Stimulated activated CD4-positive, alpha-beta T cell treated with anti-CD3 and anti-CD28 coated beads, Interleukin-12 subunit alpha, Interleukin-12 subunit beta, amount 100 ng/mL, for 4 hours (primary cell): Measurements from ENCODE around the gene KRTAP10-11.
"Not testable (repeated sequence)": the region's sequence is repeated elsewhere in the genome, so short reads cannot be mapped to it uniquely, and the experiment has no call there.

Experiments used
- DNase-seq: peaks from one replicate; pipeline ENCODE4 v3.0.0-alpha.2; 2020

Gene KRTAP10-11

DNA sequence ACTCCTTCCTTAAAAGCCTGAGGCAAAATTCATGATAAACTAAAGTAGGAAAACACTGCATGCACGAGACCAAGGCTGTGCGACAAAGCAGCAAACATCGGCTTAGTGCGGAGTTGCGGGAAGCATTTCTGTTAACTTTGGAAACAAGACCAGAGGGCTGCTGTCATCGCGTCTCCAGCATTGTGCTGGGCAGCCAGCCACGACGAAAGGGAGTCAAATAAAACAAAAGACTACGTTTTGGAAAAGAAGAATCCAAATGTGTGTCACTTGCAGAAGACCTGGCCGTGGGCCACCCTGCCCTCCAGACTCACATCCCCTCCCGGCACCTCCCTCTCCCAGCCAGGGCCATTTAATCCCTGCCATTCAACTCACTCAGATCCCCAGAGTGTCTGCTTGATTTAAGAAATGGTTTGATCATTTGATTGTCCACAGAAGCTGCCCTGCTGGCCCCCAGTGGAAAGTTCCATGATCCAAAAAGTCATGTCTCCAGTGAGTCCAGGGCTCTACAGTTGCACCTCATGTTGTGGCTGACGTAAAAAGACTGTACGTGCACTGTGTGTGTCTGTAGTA is 2.4 kb upstream of the KRTAP10-11 start:
- DNase-seq = no peak

GRCh38 chr21:44644878-44645277 is 1.3 kb upstream of the KRTAP10-11 start:
- no peak for DNase-seq

DNA sequence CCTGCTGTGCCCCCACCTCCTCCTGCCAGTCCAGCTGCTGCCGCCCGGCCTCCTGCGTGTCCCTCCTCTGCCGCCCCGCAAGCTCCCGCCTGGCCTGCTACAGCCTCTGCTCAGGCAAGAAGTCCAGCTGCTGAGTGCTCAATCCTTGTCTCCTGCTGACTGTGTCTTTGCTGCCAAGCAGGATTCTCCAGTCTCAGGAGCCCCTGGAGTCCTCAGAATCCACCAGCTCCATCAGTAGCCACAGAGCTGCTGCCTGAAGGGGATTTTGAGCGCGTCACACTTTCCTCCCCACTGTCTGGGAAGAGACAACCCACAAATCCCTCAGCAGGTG is 973 bp downstream of the KRTAP10-11 start:
- no peak for DNase-seq

DNA sequence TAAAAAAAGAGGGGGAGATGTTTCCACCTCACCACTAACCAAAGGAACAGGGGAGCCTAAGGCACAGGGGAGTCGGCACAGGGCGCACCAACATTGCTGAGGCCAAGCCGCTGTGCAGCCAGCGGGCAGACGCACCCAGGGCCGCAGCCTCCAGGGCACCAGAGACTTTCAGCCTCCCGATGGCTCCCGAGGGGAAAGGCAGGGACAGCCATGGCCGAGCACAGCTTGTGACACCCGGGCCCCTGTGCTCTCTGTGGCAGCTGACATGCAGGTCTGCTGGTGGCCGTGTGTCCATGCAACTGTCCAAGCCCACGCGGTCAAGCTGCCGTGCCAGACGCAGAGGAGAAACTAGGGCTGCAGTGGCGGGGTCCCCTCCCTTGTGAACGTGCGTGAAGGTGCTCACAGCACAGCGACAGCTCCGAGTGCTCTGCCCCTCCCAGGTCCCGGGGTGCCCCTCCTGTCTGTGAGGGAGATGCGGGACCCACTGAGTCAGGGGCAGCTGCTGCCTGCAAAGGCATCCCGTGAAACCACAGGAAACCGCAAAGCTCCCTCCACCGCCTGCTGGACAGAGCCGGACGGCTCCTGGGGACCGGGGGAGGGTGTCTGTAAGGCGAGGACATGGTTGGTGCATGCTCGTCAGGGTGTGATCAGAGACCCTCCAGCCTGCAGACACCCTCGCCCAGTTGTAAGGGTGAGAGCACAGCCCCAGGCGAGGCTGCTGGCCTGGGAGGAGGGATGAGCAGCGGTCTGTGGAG is 2.5 kb downstream of the KRTAP10-11 start:
- no peak for DNase-seq

GRCh38 chr21:44649521-44650100 is 3.4 kb downstream of the KRTAP10-11 start:
- no peak for DNase-seq

GRCh38 chr21:44650265-44650972 is 4.2 kb downstream of the KRTAP10-11 start:
- no peak for DNase-seq

DNA sequence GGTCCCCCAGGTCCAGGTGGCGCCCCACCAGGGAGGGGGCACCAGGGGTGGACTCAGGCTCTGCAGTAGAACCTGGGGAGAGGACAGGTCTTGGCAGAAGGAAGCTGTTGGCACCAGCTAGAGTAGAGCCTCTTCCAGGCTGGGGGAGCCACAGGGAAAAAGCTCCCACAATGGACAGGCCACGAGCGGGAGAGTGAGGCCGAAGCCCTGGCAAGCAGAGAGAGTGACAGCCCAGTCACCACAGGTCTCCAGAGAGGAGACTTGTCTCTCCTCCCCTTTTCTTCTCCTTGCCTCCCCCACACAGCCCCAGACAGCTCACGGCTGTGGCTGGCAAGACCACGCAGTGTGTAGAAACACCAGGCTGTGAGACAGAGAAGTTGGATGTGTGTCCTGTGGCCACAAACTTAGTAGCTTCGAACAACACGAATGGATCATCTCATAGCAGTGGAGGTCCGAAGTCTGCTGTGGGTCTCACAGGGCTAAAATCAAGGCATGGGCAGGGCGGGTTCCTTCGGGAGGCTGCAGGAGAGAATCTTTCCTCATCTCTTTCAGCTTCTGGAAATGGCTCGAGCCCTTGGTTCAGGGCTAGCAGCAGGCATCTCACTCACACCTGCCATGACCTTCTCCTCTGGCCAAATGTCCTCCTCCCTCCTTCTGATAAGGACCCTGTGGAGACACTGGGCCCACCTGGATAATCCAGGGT is 4.9 kb downstream of the KRTAP10-11 start:
- no peak for DNase-seq

DNA sequence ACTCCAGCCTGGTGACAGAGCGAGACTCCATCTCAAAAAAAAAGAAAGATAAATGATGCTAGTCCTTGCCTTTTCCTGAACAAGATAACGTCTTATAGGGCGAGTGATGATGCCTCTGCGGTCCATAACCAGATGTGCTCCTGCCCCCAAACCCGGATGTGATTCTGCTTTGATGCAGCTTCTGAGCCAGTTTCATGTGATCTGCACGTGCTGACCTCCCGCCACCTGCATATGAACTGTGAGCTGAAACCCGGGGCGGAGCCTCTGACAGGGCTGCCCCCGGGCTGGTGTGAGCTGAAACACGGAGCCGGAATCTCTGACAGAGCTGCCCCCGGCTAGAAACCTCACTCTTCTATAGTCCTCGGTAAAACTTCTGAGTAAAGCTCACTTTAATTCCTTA is 6.9 kb downstream of the KRTAP10-11 start:
- DNase-seq = no peak

DNA sequence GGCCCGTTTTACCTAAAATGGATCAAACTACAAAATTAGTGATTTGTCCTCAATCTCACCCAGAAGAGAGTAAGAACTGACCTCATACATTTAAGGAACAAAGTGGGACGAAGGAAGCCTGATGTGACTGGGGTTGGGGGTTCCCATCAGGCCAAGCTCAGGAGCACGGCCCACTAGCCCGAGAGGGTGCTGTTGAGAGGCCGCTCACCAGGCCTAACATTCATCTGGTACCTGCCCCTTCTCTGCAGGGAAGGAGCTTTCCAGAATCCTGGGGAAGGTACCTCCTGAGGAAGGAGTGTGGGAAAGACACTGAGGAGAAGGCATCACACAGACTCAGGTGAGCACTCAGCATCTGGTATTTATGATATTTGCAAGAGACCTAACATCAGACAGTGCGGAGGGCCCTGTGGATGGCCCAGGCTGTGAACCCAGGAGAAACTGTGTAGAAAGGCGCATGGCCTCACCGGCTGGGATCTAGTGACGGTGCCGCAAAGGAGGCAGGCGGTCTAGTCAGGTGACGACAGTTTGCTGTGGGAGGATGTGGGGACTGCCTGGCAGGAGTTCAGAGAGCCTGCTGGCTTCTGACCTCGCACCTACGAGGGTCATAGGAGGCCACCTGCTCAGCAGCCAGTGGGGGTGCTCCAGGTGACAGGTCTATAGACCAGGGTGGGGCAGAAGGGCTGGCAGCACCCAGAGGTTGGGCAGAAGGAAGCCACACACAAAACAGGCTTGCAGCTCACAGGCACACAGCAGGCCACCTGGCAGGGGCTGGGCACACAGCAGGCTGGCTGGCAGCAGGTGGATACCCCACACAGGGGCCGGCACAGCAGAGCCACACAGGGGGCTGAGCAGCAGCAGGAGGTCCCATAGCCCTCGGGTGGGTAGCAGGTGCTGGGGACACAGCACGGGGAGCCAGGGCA is 7.7 kb downstream of the KRTAP10-11 start:
- DNase-seq = no peak

DNA sequence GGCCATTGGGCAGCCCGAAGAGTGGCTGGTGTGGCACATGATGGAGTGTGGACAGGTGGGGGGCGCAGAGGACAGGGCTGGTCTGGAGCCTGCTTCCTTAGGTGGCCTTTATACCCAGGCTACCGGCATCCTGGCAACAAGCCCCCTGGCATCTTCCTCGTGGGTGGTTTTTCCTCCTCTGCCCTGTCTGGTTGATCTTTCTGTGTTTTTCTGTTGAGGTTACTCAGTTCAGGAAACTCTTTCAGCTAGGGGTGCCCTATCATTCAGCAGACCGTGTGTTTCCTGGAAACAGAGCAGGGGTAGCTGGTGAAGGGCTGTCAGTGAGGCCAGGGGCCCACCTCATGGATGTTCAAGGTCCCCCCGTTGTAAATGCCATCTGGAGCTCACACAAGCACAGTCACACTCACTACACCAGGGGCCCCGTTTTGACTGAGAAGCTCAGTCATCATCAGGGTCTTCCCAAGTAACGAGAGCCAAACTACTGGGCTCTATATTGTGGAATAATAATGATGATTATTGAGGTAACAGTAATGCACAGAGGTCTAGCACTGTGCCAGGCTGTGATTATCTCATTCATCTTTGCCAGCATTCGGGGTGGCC is 8.5 kb downstream of the KRTAP10-11 start, which contains the start of gene KRTAP12-4:
KRTAP12-4 (minus strand) TSS at position 84 of the 600 bp plus-strand sequence; CDS start at position 39, 45 bp downstream.
- DNase-seq = no peak

- no peak for DNase-seq
These were observed 10.7 kb downstream of the KRTAP10-11 start for GRCh38 chr21:44656868-44657267.

DNA sequence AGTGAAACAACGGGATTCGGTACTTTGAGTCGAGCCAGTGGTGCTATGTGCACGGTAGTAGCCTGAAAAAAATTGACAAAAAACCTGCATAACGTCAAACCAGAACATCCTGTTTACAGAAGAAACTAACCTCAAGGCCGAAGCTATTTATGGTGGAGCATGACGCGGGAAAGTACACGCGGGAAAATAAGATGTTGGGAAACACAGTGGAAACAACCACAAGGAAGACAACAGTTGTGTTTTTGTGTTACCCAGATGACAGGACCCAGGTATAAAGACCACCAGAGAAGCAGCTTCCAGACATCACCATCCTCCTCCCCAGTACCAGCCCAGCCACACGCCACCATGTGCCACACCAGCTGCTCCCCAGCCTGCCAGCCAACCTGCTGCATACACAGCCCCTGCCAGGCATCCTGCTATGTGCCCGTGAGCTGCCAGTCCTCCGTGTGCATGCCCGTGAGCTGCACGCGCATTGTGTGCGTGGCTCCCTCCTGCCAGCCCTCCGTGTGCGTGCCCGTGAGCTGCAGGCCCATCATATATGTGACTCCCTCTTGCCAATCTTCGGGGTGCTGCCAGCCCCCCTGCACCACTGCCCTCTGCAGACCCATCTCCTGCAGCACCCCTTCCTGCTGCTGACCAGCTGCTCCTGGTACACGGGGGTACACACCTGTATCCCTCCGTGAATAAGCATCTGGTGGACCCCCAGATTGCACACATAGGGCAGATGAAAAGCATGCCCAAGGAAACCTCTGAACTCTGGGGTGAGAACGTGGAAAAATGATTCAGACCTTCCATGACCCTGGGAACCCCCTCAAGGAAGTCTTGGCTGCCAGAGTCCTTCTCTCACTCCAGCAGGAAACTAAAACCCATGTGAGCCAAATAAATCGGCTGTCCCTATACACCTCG is 11.7 kb downstream of the KRTAP10-11 start, which contains the start of gene KRTAP12-3:
KRTAP12-3 (plus strand) TSS at position 298 of the 906 bp plus-strand sequence; CDS start at position 346, 48 bp downstream.
- DNase-seq = no peak

- DNase-seq = no peak
These were observed 12.3 kb downstream of the KRTAP10-11 start for GRCh38 chr21:44658541-44658910.

- DNase-seq = no peak
These were observed 12.8 kb downstream of the KRTAP10-11 start for GRCh38 chr21:44658913-44659595.

DNA sequence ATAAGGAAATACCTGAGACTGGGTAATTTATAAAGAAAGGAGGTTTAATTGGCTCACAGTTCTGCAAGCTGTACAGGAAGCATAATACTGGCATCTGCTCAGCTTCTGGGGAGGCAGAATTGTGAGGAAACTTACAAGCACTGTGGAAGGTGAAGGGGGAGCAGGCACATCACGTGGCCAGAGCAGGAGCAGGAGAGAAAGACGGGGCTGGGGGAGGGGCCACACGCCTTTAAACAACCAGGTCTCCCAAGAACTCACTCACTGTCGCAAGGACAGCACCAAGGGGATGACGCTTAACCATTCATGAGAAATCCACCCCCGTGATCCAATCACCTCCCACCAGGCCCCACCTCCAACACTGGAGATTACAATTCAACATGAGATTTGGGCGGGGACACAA is 15.4 kb downstream of the KRTAP10-11 start:
- DNase-seq = not testable (repeated sequence)

- no peak for DNase-seq
These were observed 18.5 kb downstream of the KRTAP10-11 start for GRCh38 chr21:44664691-44665090.

- no peak for DNase-seq
These were observed 20.4 kb downstream of the KRTAP10-11 start, which contains the start of gene KRTAP12-2 for GRCh38 chr21:44666401-44667320. TSS of gene KRTAP12-2 (minus strand) at chr21:44666927. CDS start at chr21:44666886, 41 bp downstream.

DNA sequence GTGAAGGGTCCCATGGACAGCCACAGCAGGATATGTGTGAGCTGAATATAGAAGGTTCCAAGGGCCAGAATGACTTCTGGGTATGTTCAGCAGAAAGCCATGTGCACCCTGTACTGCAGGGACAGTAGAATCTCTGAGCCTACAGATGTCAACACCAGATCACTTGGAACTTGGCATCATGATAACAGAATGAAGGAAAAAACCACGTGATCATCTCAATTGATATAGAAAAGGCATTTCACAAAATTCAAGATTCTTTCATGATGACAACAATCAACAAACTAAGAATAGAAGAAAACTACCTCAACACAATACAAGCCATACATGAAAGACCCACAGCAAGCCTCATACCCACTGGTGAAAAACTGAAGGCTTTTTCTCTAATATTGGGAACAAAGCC is 21.4 kb downstream of the KRTAP10-11 start:
- DNase-seq = no peak
